Ovary (tissue), 3 donors: ENCODE results near the gene NIT1.

ENCODE experiments used
- CTCF ChIP-seq, 3 donors: fragments of 450-650 bp in 2 of 3; fragments of 200-600 bp in 1 of 3; IDR thresholded peaks; one replicate each; pipeline versions ENCODE4 v1.5.1 to v1.8.0; 2016 to 2022; ENCODE audit warnings: antibody characterized with exemption in 3 of 3, mild to moderate bottlenecking in 1 of 3
- EP300 ChIP-seq: sonication (generic); formaldehyde crosslinking; IDR thresholded peaks from one replicate; pipeline ENCODE4 v1.6.1; 2017; ENCODE audit warnings: antibody characterized with exemption
- POLR2A ChIP-seq: fragments of 450-650 bp; IDR thresholded peaks from one replicate; pipeline ENCODE4 v1.6.1; 2017; ENCODE audit warnings: antibody characterized with exemption, mild to moderate bottlenecking, moderate library complexity
- donor health status: DM: no; HTN: no; CAD: no.

GRCh38 chr1:161121834-161122233, 3.9 kb downstream of the NIT1 start:
- TF ChIP-seq CTCF (IDR thresholded peaks at IDR 0.05) (no peak), POLR2A (no peak), EP300 (no peak)
